ENCODE data around the gene CHN1.

Gene CHN1

GRCh38 chr2:174877301-174877700, 127.9 kb downstream of the CHN1 start:
- TF ChIP-seq, protein P1, sequence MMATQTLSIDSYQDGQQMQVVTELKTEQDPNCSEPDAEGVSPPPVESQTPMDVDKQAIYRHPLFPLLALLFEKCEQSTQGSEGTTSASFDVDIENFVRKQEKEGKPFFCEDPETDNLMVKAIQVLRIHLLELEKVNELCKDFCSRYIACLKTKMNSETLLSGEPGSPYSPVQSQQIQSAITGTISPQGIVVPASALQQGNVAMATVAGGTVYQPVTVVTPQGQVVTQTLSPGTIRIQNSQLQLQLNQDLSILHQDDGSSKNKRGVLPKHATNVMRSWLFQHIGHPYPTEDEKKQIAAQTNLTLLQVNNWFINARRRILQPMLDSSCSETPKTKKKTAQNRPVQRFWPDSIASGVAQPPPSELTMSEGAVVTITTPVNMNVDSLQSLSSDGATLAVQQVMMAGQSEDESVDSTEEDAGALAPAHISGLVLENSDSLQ (IDR thresholded peaks at IDR 0.05), result no peak
- no peak for TF ChIP-seq NFRKB (IDR thresholded peaks at IDR 0.05)
- no peak for TF ChIP-seq TARDBP (IDR thresholded peaks at IDR 0.05)
- no peak for TF ChIP-seq ZNF384 (IDR thresholded peaks at IDR 0.05)
- ChIA-PET CTCF (no interaction called here), POLR2A (no interaction called here)
- no peak for DNase-seq (ENCODE audit: extremely low spot score)

DNA sequence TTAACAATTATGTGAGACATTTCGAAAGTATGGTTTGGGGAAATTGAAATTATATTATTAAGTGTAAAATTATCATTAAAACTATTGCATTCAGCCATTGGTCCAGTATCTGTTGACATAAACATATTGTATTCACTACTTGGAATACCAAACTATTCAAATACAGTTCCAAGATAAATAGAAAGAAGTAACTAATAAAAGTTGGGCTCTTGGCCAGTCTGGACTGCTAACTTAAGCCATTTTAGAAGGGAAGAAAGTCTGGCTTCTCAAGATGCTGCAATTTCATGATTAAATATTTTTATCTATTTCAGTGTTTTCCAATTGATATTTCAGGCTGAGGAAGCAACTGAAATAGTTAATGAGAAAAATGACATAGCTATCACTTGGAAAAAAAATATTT, 131.1 kb downstream of the CHN1 start:
- no peak for DNase-seq (ENCODE audit: extremely low spot score)
- POLR2A ChIA-PET, result no interaction called here
- TF ChIP-seq ELF4 (IDR thresholded peaks at IDR 0.05) (no peak), BHLHE40 (IDR thresholded peaks at IDR 0.05; ENCODE audit: borderline replicate concordance) (no peak), L3MBTL2 (conservative IDR thresholded peaks at IDR 0.05) (no peak), ARNT (IDR thresholded peaks at IDR 0.05) (no peak), LEF1 (IDR thresholded peaks at IDR 0.05; ENCODE audit: borderline replicate concordance) (no peak), NFRKB (IDR thresholded peaks at IDR 0.05) (no peak), SP1 (IDR thresholded peaks at IDR 0.05) (no peak)
- TF ChIP-seq, protein P1 (IDR thresholded peaks at IDR 0.05), result no peak
- CTCF ChIA-PET, result no interaction called here

DNA sequence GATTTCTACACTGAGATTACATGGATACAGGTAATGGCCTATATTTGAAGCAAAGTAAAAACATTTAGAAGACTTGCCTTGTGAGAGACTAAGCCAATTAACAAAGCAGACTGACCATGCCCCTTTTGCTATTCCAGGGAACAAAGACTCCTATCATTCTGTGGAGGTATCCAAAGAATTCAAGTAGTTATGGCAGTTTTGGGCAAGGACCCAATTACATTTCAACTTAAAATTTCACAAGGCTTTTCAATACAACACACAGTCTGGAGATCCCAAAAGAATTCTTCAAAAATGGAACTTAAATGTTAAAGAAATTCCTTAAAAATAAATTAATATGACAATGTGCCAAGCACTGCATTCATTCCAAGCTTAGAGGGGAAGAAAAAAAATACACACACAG, 131.7 kb downstream of the CHN1 start:
- DNase-seq (ENCODE audit: extremely low spot score), result no peak
- no peak for TF ChIP-seq FOXM1 (IDR thresholded peaks at IDR 0.05; ENCODE audit: borderline replicate concordance)
- TF ChIP-seq L3MBTL2 (conservative IDR thresholded peaks at IDR 0.05), result no peak
- no peak for TF ChIP-seq CTBP1 (IDR thresholded peaks at IDR 0.05; ENCODE audit: borderline replicate concordance)
- TF ChIP-seq NFRKB (IDR thresholded peaks at IDR 0.05), result no peak
- TF ChIP-seq BHLHE40 (IDR thresholded peaks at IDR 0.05; ENCODE audit: borderline replicate concordance), result no peak
- TF ChIP-seq TARDBP (IDR thresholded peaks at IDR 0.05), result no peak
- TF ChIP-seq ARNT (IDR thresholded peaks at IDR 0.05), result no peak
- TF ChIP-seq, protein P1 (IDR thresholded peaks at IDR 0.05), result no peak
- TF ChIP-seq FOXK2 (IDR thresholded peaks at IDR 0.05), result no peak
- TF ChIP-seq ELF4 (IDR thresholded peaks at IDR 0.05), result no peak
- TF ChIP-seq SUZ12 (IDR thresholded peaks at IDR 0.05), result no peak
- no peak for TF ChIP-seq HDGF (IDR thresholded peaks at IDR 0.05; ENCODE audit: borderline replicate concordance)
- TF ChIP-seq FOXA1 (IDR thresholded peaks at IDR 0.05), result no peak
- no peak for TF ChIP-seq LEF1 (IDR thresholded peaks at IDR 0.05; ENCODE audit: borderline replicate concordance)
- TF ChIP-seq SP1 (IDR thresholded peaks at IDR 0.05), result no peak
- no peak for TF ChIP-seq ZNF384 (IDR thresholded peaks at IDR 0.05)
- POLR2A ChIA-PET, result no interaction called here
- CTCF ChIA-PET, result no interaction called here

DNA sequence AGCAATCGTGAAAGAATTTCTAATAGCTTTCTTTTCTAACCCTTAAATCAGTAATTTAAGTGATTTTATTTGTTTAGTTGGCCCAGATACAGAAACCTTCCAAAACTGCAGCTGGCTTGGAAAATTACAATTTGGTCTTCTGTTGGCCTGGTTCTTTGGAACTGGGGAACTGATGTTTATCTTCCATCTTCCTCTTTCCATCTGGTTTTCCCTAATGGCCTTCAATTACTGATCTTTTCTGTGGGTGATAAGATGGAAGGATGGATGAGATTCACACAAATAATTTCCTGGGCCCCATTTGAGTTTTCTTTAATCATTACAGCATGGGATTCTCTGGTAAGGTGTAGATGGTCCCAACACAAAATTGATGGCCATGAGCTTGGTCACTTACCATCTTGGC, 134.4 kb downstream of the CHN1 start:
- CTCF ChIA-PET, result no interaction called here
- POLR2A ChIA-PET, result no interaction called here
- no peak for TF ChIP-seq FOXM1 (IDR thresholded peaks at IDR 0.05; ENCODE audit: borderline replicate concordance)
- TF ChIP-seq SP1 (IDR thresholded peaks at IDR 0.05), result no peak
- TF ChIP-seq ELF4 (IDR thresholded peaks at IDR 0.05), result no peak
- TF ChIP-seq, protein P1 (IDR thresholded peaks at IDR 0.05), result no peak
- no peak for TF ChIP-seq HDGF (IDR thresholded peaks at IDR 0.05; ENCODE audit: borderline replicate concordance)
- TF ChIP-seq FOXA1 (IDR thresholded peaks at IDR 0.05), result no peak
- no peak for TF ChIP-seq LEF1 (IDR thresholded peaks at IDR 0.05; ENCODE audit: borderline replicate concordance)
- no peak for TF ChIP-seq ZNF384 (IDR thresholded peaks at IDR 0.05)
- no peak for TF ChIP-seq SUZ12 (IDR thresholded peaks at IDR 0.05)
- no peak for TF ChIP-seq ARNT (IDR thresholded peaks at IDR 0.05)
- TF ChIP-seq FOXK2 (IDR thresholded peaks at IDR 0.05), result no peak
- TF ChIP-seq NFRKB (IDR thresholded peaks at IDR 0.05), result no peak
- no peak for TF ChIP-seq TARDBP (IDR thresholded peaks at IDR 0.05)
- TF ChIP-seq CTBP1 (IDR thresholded peaks at IDR 0.05; ENCODE audit: borderline replicate concordance), result no peak
- TF ChIP-seq BHLHE40 (IDR thresholded peaks at IDR 0.05; ENCODE audit: borderline replicate concordance), result no peak
- TF ChIP-seq L3MBTL2 (conservative IDR thresholded peaks at IDR 0.05), result no peak
- no peak for DNase-seq (ENCODE audit: extremely low spot score)

- CTCF ChIA-PET, result no interaction called here
- no peak for TF ChIP-seq ZNF384 (IDR thresholded peaks at IDR 0.05)
- TF ChIP-seq HDGF (IDR thresholded peaks at IDR 0.05; ENCODE audit: borderline replicate concordance), result no peak
- no peak for TF ChIP-seq FOXK2 (IDR thresholded peaks at IDR 0.05)
- no peak for TF ChIP-seq SP1 (IDR thresholded peaks at IDR 0.05)
- TF ChIP-seq NFRKB (IDR thresholded peaks at IDR 0.05), result no peak
- TF ChIP-seq BHLHE40 (IDR thresholded peaks at IDR 0.05; ENCODE audit: borderline replicate concordance), result no peak
- no peak for TF ChIP-seq SUZ12 (IDR thresholded peaks at IDR 0.05)
- POLR2A ChIA-PET, result no interaction called here
- DNase-seq (ENCODE audit: extremely low spot score), result no peak
These were observed 136.3 kb downstream of the CHN1 start for GRCh38 chr2:174868878-174869277.

DNA sequence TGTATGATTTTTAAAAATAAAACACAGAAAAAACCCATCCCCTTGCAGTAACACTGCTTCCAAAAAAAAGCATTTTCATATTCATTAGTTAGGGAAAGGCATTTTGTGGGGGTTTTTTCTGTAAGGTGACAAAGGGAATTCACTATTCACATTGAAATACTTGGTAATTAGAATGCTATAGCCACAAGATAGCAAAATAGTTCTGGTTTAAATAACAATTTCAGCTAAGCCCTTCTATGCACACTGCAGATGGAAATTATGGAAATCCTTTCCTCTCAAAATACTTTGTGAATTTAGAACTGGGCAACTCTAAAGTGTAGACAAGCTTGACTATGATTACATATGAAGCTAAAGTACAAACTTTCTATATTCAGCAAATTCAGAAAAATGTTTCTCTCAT, 138.8 kb downstream of the CHN1 start:
- TF ChIP-seq, protein P1 (IDR thresholded peaks at IDR 0.05), result no peak
- TF ChIP-seq TARDBP (IDR thresholded peaks at IDR 0.05), result no peak
- no peak for TF ChIP-seq FOXK2 (IDR thresholded peaks at IDR 0.05)
- no peak for TF ChIP-seq ELF4 (IDR thresholded peaks at IDR 0.05)
- no peak for TF ChIP-seq SP1 (IDR thresholded peaks at IDR 0.05)
- no peak for TF ChIP-seq SUZ12 (IDR thresholded peaks at IDR 0.05)
- no peak for TF ChIP-seq FOXM1 (IDR thresholded peaks at IDR 0.05; ENCODE audit: borderline replicate concordance)
- no peak for TF ChIP-seq ARNT (IDR thresholded peaks at IDR 0.05)
- TF ChIP-seq LEF1 (IDR thresholded peaks at IDR 0.05; ENCODE audit: borderline replicate concordance), result no peak
- no peak for TF ChIP-seq HDGF (IDR thresholded peaks at IDR 0.05; ENCODE audit: borderline replicate concordance)
- no peak for TF ChIP-seq CTBP1 (IDR thresholded peaks at IDR 0.05; ENCODE audit: borderline replicate concordance)
- ChIA-PET POLR2A (no interaction called here), CTCF (interaction anchor here (1.0 kb wide), 1 partner anchor 95 kb away, joined by 3 read pairs; no protein-coding TSS in a partner anchor)
- DNase-seq (ENCODE audit: extremely low spot score), result no peak
